GM21381 (cell line): ENCODE data around the gene TREX2.

Source experiments
- ATAC-seq: cut with Tn5 transposase; IDR thresholded peaks from one replicate; pipeline ENCODE4 v1.9.1; 2021; ENCODE audit warnings: mild to moderate bottlenecking, moderate library complexity; ENCODE audit not compliant: unreplicated experiment

The TREX2 gene, protein sequence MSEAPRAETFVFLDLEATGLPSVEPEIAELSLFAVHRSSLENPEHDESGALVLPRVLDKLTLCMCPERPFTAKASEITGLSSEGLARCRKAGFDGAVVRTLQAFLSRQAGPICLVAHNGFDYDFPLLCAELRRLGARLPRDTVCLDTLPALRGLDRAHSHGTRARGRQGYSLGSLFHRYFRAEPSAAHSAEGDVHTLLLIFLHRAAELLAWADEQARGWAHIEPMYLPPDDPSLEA

GRCh38 chrX:153445856-153446635 lies at the start of gene TREX2:
Gene TREX2 (minus strand): TSS chrX:153446056. CDS start chrX:153445430, 626 bp downstream.
- ATAC-seq, result no peak

- no peak for ATAC-seq
These were observed 49.5 kb upstream of the TREX2 start for GRCh38 chrX:153495362-153495751.

DNA sequence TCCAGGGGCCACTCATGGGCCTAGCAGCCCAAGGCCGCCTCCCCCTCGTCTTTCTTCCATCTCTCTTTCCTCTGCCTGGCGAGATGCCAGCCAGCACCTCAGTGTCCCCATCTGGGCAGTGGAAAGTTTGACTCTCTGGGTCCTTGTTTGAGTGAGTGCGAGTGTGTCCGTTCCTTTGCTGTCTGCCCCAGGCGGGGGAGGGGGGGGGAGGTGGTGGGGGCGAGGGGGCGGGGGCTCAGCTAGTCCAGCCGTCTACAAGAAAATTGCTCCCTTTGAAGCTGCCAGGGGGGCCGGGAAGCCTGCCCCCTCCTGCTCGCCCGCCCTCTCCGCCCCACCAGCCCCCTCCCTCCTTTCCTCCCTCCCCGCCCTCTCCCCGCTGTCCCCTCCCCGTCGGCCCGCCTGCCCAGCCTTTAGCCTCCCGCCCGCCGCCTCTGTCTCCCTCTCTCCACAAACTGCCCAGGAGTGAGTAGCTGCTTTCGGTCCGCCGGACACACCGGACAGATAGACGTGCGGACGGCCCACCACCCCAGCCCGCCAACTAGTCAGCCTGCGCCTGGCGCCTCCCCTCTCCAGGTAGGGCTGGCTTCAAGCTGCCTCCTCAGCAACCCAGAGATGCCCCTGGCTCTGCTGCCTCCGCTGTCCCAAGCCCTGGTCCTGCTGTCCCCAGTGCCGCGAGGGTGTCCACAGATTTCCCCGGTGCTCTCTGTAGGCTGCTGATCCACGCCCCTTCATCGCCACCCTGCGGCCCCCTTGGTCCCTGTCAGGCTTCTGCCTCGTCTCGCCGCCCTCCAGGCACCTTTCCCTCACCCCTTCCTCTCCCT lies 48.9 kb upstream of the TREX2 start, which contains the start of gene BGN:
Gene BGN (plus strand): TSS at position 440 of the 821 bp plus-strand sequence. CDS start 9,652 bp downstream, outside the sequence.
- ATAC-seq, result no peak

GRCh38 chrX:153494061-153494460 lies 48.2 kb upstream of the TREX2 start:
- no peak for ATAC-seq

DNA sequence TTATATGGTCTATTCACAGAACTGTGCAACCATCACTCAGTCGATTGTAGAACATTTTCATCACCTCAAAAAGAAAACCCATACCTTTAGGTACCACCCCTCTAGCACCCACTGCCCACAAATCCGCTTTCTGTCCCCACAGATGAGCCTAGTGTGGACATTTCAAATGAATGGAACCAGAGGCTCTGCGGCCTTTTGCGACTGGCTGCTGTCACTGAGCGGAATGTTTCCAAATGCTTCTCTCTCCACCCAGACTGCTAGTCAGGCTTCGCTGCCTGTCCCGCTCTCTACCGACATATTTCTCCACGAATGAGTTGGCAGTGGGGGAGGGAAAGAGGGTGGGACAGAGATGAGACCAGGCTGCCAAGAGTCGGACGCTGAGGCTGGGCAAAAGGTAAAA lies 47.2 kb upstream of the TREX2 start:
- no peak for ATAC-seq

GRCh38 chrX:153492543-153492942 lies 46.7 kb upstream of the TREX2 start:
- no peak for ATAC-seq

- ATAC-seq, result no peak
These were observed 46.1 kb upstream of the TREX2 start for GRCh38 chrX:153491918-153492317.

DNA sequence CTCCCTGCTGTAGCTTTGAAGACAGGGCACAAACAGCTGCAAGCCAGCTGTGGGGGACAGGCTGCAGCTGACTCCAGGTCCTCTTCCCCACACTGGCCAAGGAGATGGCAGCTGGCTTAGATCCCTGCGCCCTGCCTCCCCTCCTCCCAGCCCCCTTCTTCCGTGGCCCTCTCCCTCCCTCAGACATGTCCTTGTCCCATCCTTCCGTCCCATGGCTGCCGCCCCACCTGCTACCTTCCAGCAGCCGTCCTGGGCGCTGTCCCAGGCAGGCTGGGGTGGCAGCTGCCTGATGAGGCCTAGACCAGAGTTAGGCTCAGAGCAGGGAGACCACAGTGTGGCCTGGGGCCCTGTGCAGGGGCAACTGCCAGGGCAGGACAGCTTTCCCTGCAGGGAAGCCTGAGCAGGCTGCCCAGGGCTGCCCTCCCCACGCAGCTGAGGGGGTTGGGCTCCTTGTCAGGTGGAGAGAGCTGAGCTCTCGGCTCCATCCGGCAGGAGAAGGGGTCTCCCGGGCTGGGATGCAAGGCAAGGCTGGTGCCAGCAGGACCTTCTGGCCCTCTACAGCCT lies 45.6 kb upstream of the TREX2 start:
- no peak for ATAC-seq

DNA sequence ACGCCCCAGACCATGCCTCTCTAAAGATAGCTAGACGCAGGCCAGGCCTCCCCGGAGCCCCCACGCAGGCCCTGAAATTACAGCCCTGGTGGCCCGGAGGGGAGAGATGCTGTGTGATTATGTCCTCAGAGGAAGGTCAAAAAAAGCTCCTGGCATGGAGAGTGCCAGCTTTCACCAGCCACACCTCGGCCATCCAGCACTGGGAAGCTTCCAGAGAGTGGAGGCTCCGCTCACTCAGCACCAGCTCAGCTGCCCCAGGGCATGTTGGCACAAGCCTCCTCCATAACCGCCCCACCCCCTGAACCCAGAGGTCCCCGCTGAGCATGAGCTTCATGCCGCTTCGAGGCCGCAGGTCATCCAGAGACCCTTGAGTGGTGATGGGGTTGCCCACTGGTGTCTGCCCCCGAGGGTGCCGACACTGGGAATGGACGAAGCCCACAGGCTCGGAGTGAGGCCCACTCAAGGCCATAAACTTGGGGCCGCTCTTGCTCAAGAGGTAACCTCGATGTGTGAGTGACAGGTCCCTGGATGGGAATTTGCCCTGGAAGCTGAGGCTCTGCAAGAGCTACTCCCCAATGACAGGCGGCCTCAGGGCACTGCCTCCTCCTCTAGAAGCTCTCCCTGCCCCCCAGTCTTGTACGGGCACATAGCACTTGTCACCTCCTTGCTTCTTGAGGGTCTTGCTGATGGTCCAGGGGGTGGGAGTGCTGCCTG lies 44.5 kb upstream of the TREX2 start:
- ATAC-seq, result no peak

DNA sequence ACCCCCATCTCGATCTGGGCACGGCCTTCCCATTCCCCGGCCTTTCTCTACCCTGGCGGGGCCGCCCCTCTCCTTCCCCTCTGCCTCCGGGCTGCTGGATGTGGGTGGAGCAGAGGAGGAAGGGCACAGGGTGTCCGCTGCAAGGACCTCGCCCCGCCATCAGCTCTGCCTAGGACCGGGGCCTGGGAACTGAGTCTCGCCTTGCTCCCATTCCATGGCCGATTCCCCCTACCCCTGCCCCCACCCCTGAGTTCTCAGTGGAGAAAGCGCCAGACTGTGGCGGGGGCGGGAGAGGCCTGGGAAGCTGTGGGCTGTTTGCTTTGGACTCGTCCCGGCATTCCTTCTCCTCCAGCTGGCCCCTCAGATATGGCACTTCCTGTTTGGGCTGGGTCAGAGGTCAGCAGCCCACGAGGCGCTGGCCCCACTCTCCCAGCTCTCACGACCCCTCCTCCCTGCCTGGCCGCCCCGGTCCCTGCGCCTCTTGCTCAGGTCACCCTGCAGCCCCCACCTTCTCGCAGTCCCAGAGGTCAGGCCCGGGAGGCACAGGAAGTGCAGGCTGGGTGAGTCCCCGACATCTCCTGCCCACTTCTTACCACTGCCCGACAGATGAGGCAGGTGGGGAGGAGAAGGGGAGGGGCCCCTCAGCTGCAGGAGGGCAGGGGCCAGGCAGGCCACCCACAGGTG lies 42.5 kb upstream of the TREX2 start:
- ATAC-seq, result no peak

GRCh38 chrX:153487590-153488071 lies 41.8 kb upstream of the TREX2 start:
- ATAC-seq, result no peak

DNA sequence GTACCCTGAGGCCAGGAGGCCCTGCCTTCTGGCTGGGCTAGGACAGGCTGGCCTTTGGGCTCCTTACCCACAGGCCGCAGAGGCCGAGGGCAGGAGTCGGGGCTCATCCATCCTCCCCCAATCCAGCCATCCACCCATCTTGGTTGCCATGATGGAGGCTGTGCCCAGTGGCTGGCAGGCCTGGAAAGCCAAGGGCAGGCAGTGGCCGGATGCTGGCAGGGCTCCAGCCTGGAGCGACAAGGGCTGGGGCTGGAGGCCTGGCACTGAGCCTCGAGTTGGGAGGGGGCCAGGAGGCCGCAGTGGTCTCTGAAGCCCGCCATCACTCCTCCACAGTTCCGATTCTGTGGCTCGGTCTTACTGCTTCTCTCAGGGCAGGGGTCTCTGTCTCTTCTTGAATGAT lies 40.3 kb upstream of the TREX2 start:
- ATAC-seq, result no peak

DNA sequence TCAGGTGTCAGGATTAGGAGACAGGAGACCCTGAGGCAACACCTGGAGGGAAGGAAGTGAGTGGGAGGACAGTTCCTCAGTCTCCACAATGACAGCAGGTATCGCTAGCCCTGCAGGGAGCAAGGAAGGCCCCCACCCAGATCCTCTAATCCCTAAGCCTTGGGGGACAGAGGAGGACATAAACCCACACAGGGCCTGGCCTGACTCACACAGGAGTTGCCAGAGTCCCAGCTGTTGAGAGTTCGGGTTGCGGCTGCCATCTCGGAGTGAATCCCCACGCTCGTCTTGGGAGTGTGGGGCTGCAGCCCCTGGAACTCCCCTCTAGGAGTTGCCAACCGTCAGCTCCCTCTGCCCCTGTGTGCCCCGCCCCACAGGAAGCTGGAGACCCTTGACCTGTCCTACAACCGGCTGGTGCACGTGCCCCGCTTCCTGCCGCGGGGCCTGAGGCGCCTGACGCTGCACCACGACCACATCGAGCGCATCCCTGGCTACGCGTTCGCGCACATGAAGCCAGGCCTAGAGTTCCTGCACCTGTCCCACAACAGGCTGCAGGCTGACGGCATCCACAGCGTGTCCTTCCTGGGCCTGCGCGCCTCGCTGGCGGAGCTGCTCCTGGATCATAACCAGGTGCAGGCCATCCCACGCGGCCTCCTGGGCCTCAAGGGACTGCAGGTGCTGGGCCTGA lies 39.7 kb upstream of the TREX2 start:
- ATAC-seq, result no peak

- no peak for ATAC-seq
These were observed 36.6 kb upstream of the TREX2 start for GRCh38 chrX:153482376-153483015.

DNA sequence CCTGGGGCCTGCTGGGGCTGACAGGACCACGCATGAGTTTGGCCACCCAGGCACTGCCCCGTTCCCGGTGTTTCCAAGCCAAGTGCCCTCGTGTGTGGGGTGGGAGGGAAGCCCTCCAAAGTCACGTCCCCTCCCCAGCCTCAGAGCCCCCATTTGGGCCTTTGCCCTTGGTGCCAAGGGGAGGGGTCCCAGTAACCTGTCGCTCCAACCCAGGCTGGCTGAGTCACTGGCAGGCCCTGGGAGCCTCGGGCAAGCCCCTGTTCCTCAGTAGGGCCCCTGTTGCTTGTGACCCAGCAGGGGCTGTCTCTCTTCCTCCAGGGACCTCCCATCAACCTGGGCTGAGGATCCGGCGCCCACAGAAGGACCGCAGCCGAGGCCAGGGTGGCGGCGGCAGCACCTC lies 35.2 kb upstream of the TREX2 start:
- no peak for ATAC-seq

DNA sequence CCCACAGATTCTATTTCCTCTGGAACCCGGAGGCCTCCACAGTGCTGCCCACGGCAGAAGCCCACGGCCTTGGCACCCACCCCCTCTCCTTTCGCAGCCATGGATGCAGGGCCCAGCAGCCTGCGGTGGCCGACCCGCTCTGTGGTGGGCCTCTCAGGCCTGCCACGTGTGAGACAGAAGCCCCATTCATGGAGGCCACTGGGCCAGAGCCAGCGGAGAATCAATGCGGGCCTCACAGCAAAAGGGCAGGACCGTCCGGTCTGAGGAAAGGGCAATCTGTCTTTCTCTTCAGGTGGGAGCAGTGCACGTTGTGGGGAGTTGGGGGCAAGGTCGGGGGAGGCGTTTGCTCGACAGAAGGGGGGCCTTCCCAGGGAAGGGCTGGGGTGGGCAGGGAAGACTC lies 32.9 kb upstream of the TREX2 start:
- ATAC-seq, result no peak

GRCh38 chrX:153477901-153478300 lies 32.0 kb upstream of the TREX2 start:
- no peak for ATAC-seq

- ATAC-seq, result no peak
These were observed 31.6 kb upstream of the TREX2 start for GRCh38 chrX:153477364-153477857.
